Ovary (tissue), 9 donors: ENCODE data around the gene SLC31A1. TPM values are rescaled to one million over a fixed set of nuclear protein-coding genes. Genes with fewer than 3 reads are reported as not detected.

Experiments used
- DNase-seq, 5 donors: peaks; one replicate each; pipeline ENCODE4 v3.0.0-alpha.2; 2019 to 2020
- H3K27ac ChIP-seq, 2 donors: fragments of 200-600 bp; one replicate each; pipeline versions ENCODE4 v1.5.1 to v1.8.0; 2019 to 2022
- H3K27me3 ChIP-seq: fragments of 200-600 bp; one replicate; pipeline ENCODE4 v1.8.0; 2022
- H3K36me3 ChIP-seq: fragments of 200-600 bp; sonication (generic); one replicate; pipeline ENCODE4 v1.5.1; 2019
- H3K4me1 ChIP-seq: one replicate; pipeline ENCODE4 v1.8.1; 2013; ENCODE audit warnings: mild to moderate bottlenecking, moderate library complexity; ENCODE audit not compliant: insufficient read depth
- H3K4me3 ChIP-seq: fragments of 200-600 bp; sonication (generic); one replicate; pipeline ENCODE4 v1.5.1; 2017
- H3K9me3 ChIP-seq, 2 donors: fragments of 200-600 bp in 1 of 2; sonication (generic) in 1 of 2; one replicate each; pipeline versions ENCODE4 v1.5.1 to v1.8.1; 2013 to 2019; ENCODE audit warnings: mild to moderate bottlenecking in 1 of 2, moderate library complexity in 1 of 2
- CTCF ChIP-seq, 3 donors: fragments of 450-650 bp in 2 of 3; fragments of 200-600 bp in 1 of 3; IDR thresholded peaks; one replicate each; pipeline versions ENCODE4 v1.5.1 to v1.8.0; 2016 to 2022; ENCODE audit warnings: antibody characterized with exemption in 3 of 3, mild to moderate bottlenecking in 1 of 3
- EP300 ChIP-seq: sonication (generic); formaldehyde crosslinking; IDR thresholded peaks from one replicate; pipeline ENCODE4 v1.6.1; 2017; ENCODE audit warnings: antibody characterized with exemption
- POLR2A ChIP-seq: fragments of 450-650 bp; IDR thresholded peaks from one replicate; pipeline ENCODE4 v1.6.1; 2017; ENCODE audit warnings: antibody characterized with exemption, mild to moderate bottlenecking, moderate library complexity
- WGBS, 3 donors: extraction: QIAGEN DNeasy Blood & Tissue Kit in 1 of 3; methylation state at CpG; one replicate each; pipeline versions ENCODE4 v1.1.5 to v1.1.7; 2013 to 2017; 5-methylcytosine and 5-hydroxymethylcytosine counted together
- intact Hi-C, 4 donors: fragments of 100-400 bp; cut with DNase I; formaldehyde crosslinking; loops; one replicate each; pipeline versions ENCODE4 v1.11.0 to v1.15.1; 2022 to 2023
- polyA plus RNA-seq, 2 donors: library from polyadenylated mRNA; stranded (reverse); fragments of 200-250 nt in 1 of 2; fragments of 350-450 nt in 1 of 2; fragmentation: Illumina TruSeq in 1 of 2; extraction: RNeasy Lipid Tissue Mini Kit (QIAGEN cat#74804) in 1 of 2; gene quantifications; one replicate each; pipeline ENCODE4 v1.2.3, GENCODE V29; 2013 to 2014
- total RNA-seq, 7 donors: library from RNA; depleted of rRNA in 2 of 7; stranded (reverse); fragments of >200 nt in 2 of 7; fragmentation: NEBNext Ultra II Directional in 3 of 7; extraction: Animal tissue kit (Norgen Biotek cat#: 25700) in 3 of 7; gene quantifications; one replicate each; pipeline versions ENCODE4 v1.1.0 to v1.2.4, GENCODE V29; 2016 to 2023
- donor health status: DM: no; HTN: no; CAD: no; lungs with moderate emphysema.
- donor health status: DM: no; HTN: no; CAD: no.
- donor health status: Bipolar disorder and iron deficiency.
- donor health status: DM: yes; HTN: yes; CAD: no.
- donor health status: DM: no; HTN: no; CAD: no.
- donor health status: DM: yes; HTN: yes; CAD: no.

SLC31A1 gene
- total and polyA plus RNA-seq, 9 donors, result 5.3 to 24.1 (median 12.5) TPM

- 91 to 94% (median 93%) methylated on average over 10 of the region's 10 CpGs for WGBS, 3 donors
- no peaks in the 10 kb centered on the region for H3K4me1 ChIP-seq
- no peak for DNase-seq
- no peak overlapping the region for H3K27ac ChIP-seq
- no peaks in the 10 kb centered on the region for H3K36me3 ChIP-seq
- no peak for TF ChIP-seq CTCF (IDR thresholded peaks at IDR 0.05)
- TF ChIP-seq POLR2A, result no peak
- no peak for TF ChIP-seq EP300
- intact Hi-C loops, result no loop called here
- no peak overlapping the region for H3K4me3 ChIP-seq
- H3K9me3 ChIP-seq, result no peaks in the 10 kb centered on the region
- H3K27me3 ChIP-seq, result no peaks in the 10 kb centered on the region
These were observed 17.0 kb downstream of the SLC31A1 start for GRCh38 chr9:113238202-113238858.

GRCh38 chr9:113238859-113239232 lies 17.5 kb downstream of the SLC31A1 start:
- TF ChIP-seq EP300 (no peak), POLR2A (no peak), CTCF (IDR thresholded peaks at IDR 0.05) (no peak)
- intact Hi-C loops, result no loop called here
- H3K9me3 ChIP-seq, result no peaks in the 10 kb centered on the region
- H3K36me3 ChIP-seq, result no peaks in the 10 kb centered on the region
- WGBS, 3 donors, result 80 to 86% (median 82%) methylated on average over 4 of the region's 4 CpGs
- H3K4me1 ChIP-seq, result no peaks in the 10 kb centered on the region
- no peak overlapping the region for H3K4me3 ChIP-seq
- no peak overlapping the region for H3K27ac ChIP-seq
- no peak for DNase-seq
- no peaks in the 10 kb centered on the region for H3K27me3 ChIP-seq

- intact Hi-C loops, result no loop called here
- TF ChIP-seq POLR2A (no peak), CTCF (IDR thresholded peaks at IDR 0.05) (no peak), EP300 (no peak)
These were observed 19.8 kb downstream of the SLC31A1 start for GRCh38 chr9:113241161-113241560.

GRCh38 chr9:113244556-113244955 lies 23.2 kb downstream of the SLC31A1 start:
- TF ChIP-seq CTCF (IDR thresholded peaks at IDR 0.05) (no peak), POLR2A (no peak), EP300 (no peak)
- no peak overlapping the region for H3K27ac ChIP-seq
- no peaks in the 10 kb centered on the region for H3K9me3 ChIP-seq
- 94 to 96% (median 95%) methylated on average over 2 of the region's 2 CpGs for WGBS, 3 donors
- DNase-seq, result no peak
- H3K36me3 ChIP-seq, result no peaks in the 10 kb centered on the region
- no peak overlapping the region for H3K4me3 ChIP-seq
- no peaks in the 10 kb centered on the region for H3K27me3 ChIP-seq
- intact Hi-C loops, result no loop called here
- no peaks in the 10 kb centered on the region for H3K4me1 ChIP-seq

More at GRCh38 chr9:113241161-113241560, 19.8 kb downstream of the SLC31A1 start:
- Histone ChIP-seq H3K27me3 (no peaks in the 10 kb centered on the region), H3K27ac (no peak overlapping the region), H3K4me1 (no peaks in the 10 kb centered on the region), H3K9me3 (no peaks in the 10 kb centered on the region), H3K36me3 (no peaks in the 10 kb centered on the region), H3K4me3 (no peak overlapping the region)
- no peak for DNase-seq
- WGBS, 3 donors, result 96 to 98% (median 97%) methylated on average over 2 of the region's 2 CpGs
